HG02623 (cell line): ENCODE measurements around the gene TAS2R4.
"Not testable (repeated sequence)": the region's sequence is repeated elsewhere in the genome, so short reads cannot be mapped to it uniquely, and the experiment has no call there.

Source experiments
- ATAC-seq: cut with Tn5 transposase; IDR thresholded peaks from one replicate; pipeline ENCODE4 v1.9.1; 2021; ENCODE audit warnings: moderate library complexity; ENCODE audit not compliant: unreplicated experiment

TAS2R4 gene

GRCh38 chr7:141822432-141822831 lies 46.0 kb downstream of the TAS2R4 start:
- not testable (repeated sequence) for ATAC-seq
